ENCODE measurements around the gene CPA5.

- TF ChIP-seq, protein P1, sequence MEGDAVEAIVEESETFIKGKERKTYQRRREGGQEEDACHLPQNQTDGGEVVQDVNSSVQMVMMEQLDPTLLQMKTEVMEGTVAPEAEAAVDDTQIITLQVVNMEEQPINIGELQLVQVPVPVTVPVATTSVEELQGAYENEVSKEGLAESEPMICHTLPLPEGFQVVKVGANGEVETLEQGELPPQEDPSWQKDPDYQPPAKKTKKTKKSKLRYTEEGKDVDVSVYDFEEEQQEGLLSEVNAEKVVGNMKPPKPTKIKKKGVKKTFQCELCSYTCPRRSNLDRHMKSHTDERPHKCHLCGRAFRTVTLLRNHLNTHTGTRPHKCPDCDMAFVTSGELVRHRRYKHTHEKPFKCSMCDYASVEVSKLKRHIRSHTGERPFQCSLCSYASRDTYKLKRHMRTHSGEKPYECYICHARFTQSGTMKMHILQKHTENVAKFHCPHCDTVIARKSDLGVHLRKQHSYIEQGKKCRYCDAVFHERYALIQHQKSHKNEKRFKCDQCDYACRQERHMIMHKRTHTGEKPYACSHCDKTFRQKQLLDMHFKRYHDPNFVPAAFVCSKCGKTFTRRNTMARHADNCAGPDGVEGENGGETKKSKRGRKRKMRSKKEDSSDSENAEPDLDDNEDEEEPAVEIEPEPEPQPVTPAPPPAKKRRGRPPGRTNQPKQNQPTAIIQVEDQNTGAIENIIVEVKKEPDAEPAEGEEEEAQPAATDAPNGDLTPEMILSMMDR (IDR thresholded peaks at IDR 0.05), result no peak
- TF ChIP-seq POLR2A (IDR thresholded peaks at IDR 0.05), result no peak
Measured at GRCh38 chr7:130301501-130302020, 43.1 kb upstream of the CPA5 start.

Data from testis (tissue), 2 donors.